HG02943 (cell line): ENCODE results near the gene PM20D2.
"Not testable (repeated sequence)": the region's sequence is repeated elsewhere in the genome, so short reads cannot be mapped to it uniquely, and the experiment has no call there.

Experiments used
- ATAC-seq: cut with Tn5 transposase; IDR thresholded peaks from one replicate; pipeline ENCODE4 v1.9.1; 2021; ENCODE audit warnings: mild to moderate bottlenecking, low read depth, moderate library complexity; ENCODE audit not compliant: unreplicated experiment

PM20D2 gene

GRCh38 chr6:89145956-89146717 is at the start of gene PM20D2:
Gene PM20D2, plus strand, starts transcription at chr6:89146055. Its CDS starts 90 bp downstream, at chr6:89146145.
- ATAC-seq = peak; percentile 67

GRCh38 chr6:89098461-89098860 is 47.4 kb upstream of the PM20D2 start:
- ATAC-seq = no peak

GRCh38 chr6:89100114-89100513 is 45.7 kb upstream of the PM20D2 start:
- ATAC-seq = no peak

- no peak for ATAC-seq
Measured at GRCh38 chr6:89110284-89110683, 35.6 kb upstream of the PM20D2 start.

GRCh38 chr6:89111933-89112332 is 33.9 kb upstream of the PM20D2 start:
- no peak for ATAC-seq

- no peak for ATAC-seq
Measured at GRCh38 chr6:89116702-89117101, 29.2 kb upstream of the PM20D2 start.

- peak; percentile 65 for ATAC-seq
Measured at GRCh38 chr6:89117211-89118108, 28.4 kb upstream of the PM20D2 start, which contains the start of gene SRSF12. Gene SRSF12, minus strand, starts transcription at chr6:89118071. Its CDS starts 184 bp downstream, at chr6:89117887.

- no peak for ATAC-seq
Measured at GRCh38 chr6:89118931-89119330, 26.9 kb upstream of the PM20D2 start.

- no peak for ATAC-seq
Measured at GRCh38 chr6:89120371-89120770, 25.5 kb upstream of the PM20D2 start.

- ATAC-seq = no peak
Measured at GRCh38 chr6:89121934-89122333, 23.9 kb upstream of the PM20D2 start.

- no peak for ATAC-seq
Measured at GRCh38 chr6:89122625-89123024, 23.2 kb upstream of the PM20D2 start.

GRCh38 chr6:89128256-89128671 is 17.6 kb upstream of the PM20D2 start:
- ATAC-seq = not testable (repeated sequence)

- ATAC-seq = no peak
Measured at GRCh38 chr6:89131599-89131998, 14.3 kb upstream of the PM20D2 start.

GRCh38 chr6:89132057-89132456 is 13.8 kb upstream of the PM20D2 start:
- ATAC-seq = no peak

- no peak for ATAC-seq
Measured at GRCh38 chr6:89133981-89134380, 11.9 kb upstream of the PM20D2 start.

GRCh38 chr6:89134723-89135122 is 11.1 kb upstream of the PM20D2 start:
- no peak for ATAC-seq

- no peak for ATAC-seq
Measured at GRCh38 chr6:89138173-89138572, 7.7 kb upstream of the PM20D2 start.

- ATAC-seq = no peak
Measured at GRCh38 chr6:89139509-89140346, 6.1 kb upstream of the PM20D2 start.

GRCh38 chr6:89140347-89141156 is 5.3 kb upstream of the PM20D2 start:
- ATAC-seq = no peak
